IMR-90 (cell line): Measurements from ENCODE around the gene RYR1. TPM values are rescaled to one million over a fixed set of nuclear protein-coding genes. Genes with fewer than 3 reads are reported as not detected.

ENCODE experiments used
- ATAC-seq: fragments of 200-7000 bp; cut with Tn5 transposase; 2 replicates; pipeline ENCODE4 v1.9.1; 2020; ENCODE audit warnings: low read depth, mild to moderate bottlenecking, moderate library complexity
- BruUV-seq: library from RNA; stranded (reverse); fragments of 400-500 nt; replicated peaks from 2 replicates; lab custom pipeline; 2021; lab: Mats Ljungman, UMichigan
- CTCF ChIA-PET: fragments of 300-600 bp; formaldehyde crosslinking; extraction: SDS; loops from one replicate; lab custom pipeline; 2021; ENCODE audit warnings: antibody characterized with exemption; lab: Yijun Ruan, JAX
- POLR2A ChIA-PET: fragments of 300-600 bp; sonication (Branson Sonifier 250); formaldehyde crosslinking; loops from one replicate; lab custom pipeline; 2022; ENCODE audit warnings: antibody characterized with exemption; ENCODE audit not compliant: unreplicated experiment; lab: Charles Lee
- DNase-seq: peaks from one replicate; pipeline ENCODE4 v3.0.0; 2013
- H2AFZ ChIP-seq: replicated peaks from 2 replicates; pipeline ENCODE3; 2013; ENCODE audit warnings: low read length, mild to moderate bottlenecking; ENCODE audit not compliant: poor library complexity
- H2AK5ac ChIP-seq: 2 replicates; pipeline ENCODE4 v1.6.1; 2013; ENCODE audit warnings: low read depth, low read length, inconsistent platforms
- H2AK9ac ChIP-seq: replicated peaks from 2 replicates; pipeline ENCODE3; 2013; ENCODE audit warnings: mild to moderate bottlenecking, low read depth, low read length, moderate library complexity; ENCODE audit not compliant: poor library complexity
- H2BK120ac ChIP-seq: 2 replicates; pipeline ENCODE4 v1.6.1; 2013; ENCODE audit warnings: low read depth, low read length, inconsistent platforms
- H2BK15ac ChIP-seq: 3 replicates; pipeline ENCODE4 v1.6.1; 2013; ENCODE audit warnings: low read depth, low read length, inconsistent platforms
- H2BK20ac ChIP-seq: 2 replicates; pipeline ENCODE4 v1.6.1; 2013; ENCODE audit warnings: low read depth, mild to moderate bottlenecking, inconsistent platforms, low read length, moderate library complexity
- H2BK5ac ChIP-seq: 2 replicates; pipeline ENCODE4 v1.6.1; 2013; ENCODE audit warnings: mild to moderate bottlenecking, low read depth, low read length, inconsistent platforms; ENCODE audit not compliant: poor library complexity, severe bottlenecking
- H3K14ac ChIP-seq: replicated peaks from 2 replicates; pipeline ENCODE4 v1.6.1; 2013; ENCODE audit warnings: low read depth, low read length, inconsistent platforms
- H3K18ac ChIP-seq: 2 replicates; pipeline ENCODE4 v1.6.1; 2013; ENCODE audit warnings: low read depth, low read length, control low read depth
- H3K23ac ChIP-seq: 2 replicates; pipeline ENCODE4 v1.6.1; 2013; ENCODE audit warnings: low read depth, low read length, inconsistent platforms
- H3K27ac ChIP-seq: 2 replicates; pipeline ENCODE4 v1.5.1; 2013; ENCODE audit warnings: mild to moderate bottlenecking, control low read depth, low read length; ENCODE audit not compliant: insufficient read depth
- H3K27me3 ChIP-seq: 2 replicates; pipeline ENCODE4 v1.6.1; 2013; ENCODE audit warnings: low read length; ENCODE audit not compliant: control insufficient read depth, insufficient read depth
- H3K36me3 ChIP-seq: 2 replicates; pipeline ENCODE4 v1.6.1; 2013; ENCODE audit warnings: low read length, mixed read lengths; ENCODE audit not compliant: control insufficient read depth, insufficient read depth
- H3K4ac ChIP-seq: 2 replicates; pipeline ENCODE4 v1.6.1; 2013; ENCODE audit warnings: low read depth, low read length, inconsistent platforms
- H3K4me1 ChIP-seq: 2 replicates; pipeline ENCODE4 v1.6.1; 2013; ENCODE audit warnings: low read length, mixed read lengths; ENCODE audit not compliant: control insufficient read depth, insufficient read depth
- H3K4me2 ChIP-seq: 2 replicates; pipeline ENCODE4 v1.6.1; 2013; ENCODE audit warnings: low read depth, mild to moderate bottlenecking, control low read depth, low read length, moderate library complexity
- H3K4me3 ChIP-seq: 2 replicates; pipeline ENCODE4 v1.5.1; 2013; ENCODE audit warnings: low read depth, mild to moderate bottlenecking, control low read depth, low read length, moderate library complexity; ENCODE audit not compliant: insufficient read depth
- H3K56ac ChIP-seq: 2 replicates; pipeline ENCODE4 v1.6.1; 2013; ENCODE audit warnings: low read length, inconsistent platforms; ENCODE audit not compliant: insufficient read depth; ENCODE audit errors: extremely low read depth
- H3K79me1 ChIP-seq, 2 experiments: 2 replicates each; pipeline ENCODE4 v1.6.1; 2013; ENCODE audit warnings: low read length in 2 of 2, inconsistent platforms in 1 of 2, low read depth in 1 of 2
- H3K9ac ChIP-seq: 2 replicates; pipeline ENCODE4 v1.6.1; 2013; ENCODE audit warnings: low read depth, low read length, control low read depth
- H3K9me1 ChIP-seq: 2 replicates; pipeline ENCODE4 v1.6.1; 2013; ENCODE audit warnings: low read length, inconsistent platforms; ENCODE audit not compliant: insufficient read depth
- H3K9me3 ChIP-seq: 2 replicates; pipeline ENCODE4 v1.6.1; 2013; ENCODE audit warnings: low read length; ENCODE audit not compliant: control insufficient read depth, insufficient read depth
- H4K20me1 ChIP-seq: 2 replicates; pipeline ENCODE4 v1.6.1; 2013; ENCODE audit warnings: low read length, inconsistent platforms; ENCODE audit not compliant: insufficient read depth
- H4K5ac ChIP-seq: 2 replicates; pipeline ENCODE4 v1.6.1; 2013; ENCODE audit warnings: mild to moderate bottlenecking, low read depth, low read length, control low read depth
- H4K8ac ChIP-seq, 2 experiments: 2 replicates each; pipeline ENCODE4 v1.6.1; 2013; ENCODE audit warnings: low read depth in 2 of 2, low read length in 2 of 2, control low read depth in 1 of 2, inconsistent platforms in 1 of 2
- H4K91ac ChIP-seq: 2 replicates; pipeline ENCODE4 v1.6.1; 2013; ENCODE audit warnings: low read depth, low read length, inconsistent platforms; ENCODE audit not compliant: insufficient read depth
- CHD1 ChIP-seq: IDR thresholded peaks from 2 replicates; pipeline ENCODE4 v1.6.1; 2012; ENCODE audit warnings: low read depth, low read length, improper control_type of control experiment
- MAFK ChIP-seq: IDR thresholded peaks from 2 replicates; pipeline ENCODE4 v1.6.1; 2012; ENCODE audit warnings: low read depth, low read length, improper control_type of control experiment
- MAZ ChIP-seq: IDR thresholded peaks from 2 replicates; pipeline ENCODE4 v1.6.1; 2012; ENCODE audit warnings: low read depth, mild to moderate bottlenecking, low read length, improper control_type of control experiment, moderate library complexity, borderline replicate concordance
- MXI1 ChIP-seq: IDR thresholded peaks from 2 replicates; pipeline ENCODE4 v1.6.1; 2012; ENCODE audit warnings: low read depth, mild to moderate bottlenecking, low read length, moderate library complexity, borderline replicate concordance
- RAD21 ChIP-seq: IDR thresholded peaks from 2 replicates; pipeline ENCODE4 v1.6.1; 2012; ENCODE audit warnings: low read length, improper control_type of control experiment
- WGBS, 2 experiments: methylation state at CpG; one replicate each; pipeline versions ENCODE4 v1.1.5 to v1.1.7; 2013; ENCODE audit warnings: missing lambda C conversion rate in 2 of 2; ENCODE audit not compliant: insufficient read length in 1 of 2; ENCODE audit errors: extremely low coverage in 2 of 2; 5-methylcytosine and 5-hydroxymethylcytosine counted together
- dilution Hi-C: fragments of 300-500 bp; cut with HindIII; formaldehyde crosslinking; loops from one replicate; pipeline ENCODE4 v1.14.3; 2018; ENCODE audit warnings: low sequenced_read_pairs; ENCODE audit not compliant: unreplicated experiment
- in situ Hi-C: fragments of 300-500 bp; cut with MboI; formaldehyde crosslinking; loops from 3 replicates; pipeline ENCODE4 v1.14.3; 2019; ENCODE audit warnings: low sequenced_read_pairs, inconsistent platforms, mixed read lengths
- intact Hi-C: fragments of 100-400 bp; cut with micrococcal nuclease; formaldehyde crosslinking; loops from 2 replicates; pipeline ENCODE4 v1.10.0; 2022
- polyA plus RNA-seq, 3 experiments: library from polyadenylated mRNA; depleted of rRNA; stranded (reverse); fragments of >200 nt; gene quantifications; 2 replicates each; pipeline ENCODE4 v1.2.3, GENCODE V29; 2012; ENCODE audit warnings: low replicate concordance in 1 of 3
- total RNA-seq: library from RNA; depleted of rRNA; stranded (reverse); fragments of >200 nt; gene quantifications from 2 replicates; pipeline ENCODE4 v1.2.3, GENCODE V29; 2012
- TF ChIP-seq, protein P1 (sequence below): fragments of 150-350 bp; IDR thresholded peaks from 2 replicates; pipeline ENCODE4 v1.6.1; 2017; ENCODE audit warnings: mild to moderate bottlenecking, antibody characterized with exemption, low read length, low read depth

Gene RYR1
- total and polyA plus RNA-seq, 2 of the 4 experiments (the other 2 are of a cell fraction) = not detected

- TF ChIP-seq RAD21 = no peak
These were observed 162.8 kb downstream of the RYR1 start (continued) for GRCh38 chr19:38596057-38596981.

DNA sequence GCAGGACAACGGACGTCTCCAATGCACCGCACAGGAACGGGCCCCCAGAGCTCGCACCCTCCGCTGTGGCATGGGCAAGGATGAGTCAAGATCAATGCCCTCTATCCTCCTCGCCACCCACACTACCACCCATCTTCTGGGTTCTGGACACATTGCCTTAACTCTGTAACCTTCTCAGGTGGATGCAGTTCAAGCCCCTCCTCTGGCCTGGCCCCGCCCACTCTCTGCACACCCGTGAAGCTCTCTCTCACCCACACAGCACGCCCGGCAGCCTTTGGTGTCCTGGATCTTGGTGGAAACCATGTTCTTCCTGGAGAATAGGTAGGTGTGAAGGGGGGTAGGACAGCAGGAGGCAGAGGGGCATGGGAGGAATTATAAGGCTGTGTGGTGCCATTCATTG, 163.6 kb downstream of the RYR1 start:
- in situ Hi-C loops (no loop called here), intact Hi-C loops (no loop called here), dilution Hi-C loops (no loop called here)
- ChIA-PET CTCF (no interaction called here), POLR2A (no interaction called here)
- Histone ChIP-seq H3K14ac (no peak overlapping the region), H3K4me2 (no peak overlapping the region), H4K20me1 (no peaks in the 10 kb centered on the region), H3K9me1 (no peaks in the 10 kb centered on the region), H4K91ac (no peak overlapping the region), H3K4me1 (no peaks in the 10 kb centered on the region), H2BK15ac (no peak overlapping the region), H4K5ac (no peak overlapping the region), H2AK9ac (no peak overlapping the region), H3K27me3 (peaks cover 2% of the 10 kb centered on the region), H2BK20ac (no peak overlapping the region), H3K36me3 (no peaks in the 10 kb centered on the region), H3K56ac (no peak overlapping the region), H3K9me3 (no peaks in the 10 kb centered on the region), H3K9ac (no peak overlapping the region), H3K4me3 (no peak overlapping the region), H3K79me1 (no peaks in the 10 kb centered on the region), H3K27ac (no peak overlapping the region), H2BK120ac (no peak overlapping the region), H3K18ac (no peak overlapping the region), H3K23ac (no peak overlapping the region), H2BK5ac (no peak overlapping the region), H2AFZ (no peak overlapping the region), H4K8ac (no peak overlapping the region), H2AK5ac (no peak overlapping the region), H3K4ac (no peak overlapping the region)
- no peak for ATAC-seq
- no peak for DNase-seq
- BruUV-seq = no TSS peak
- no CpG with 5 or more reads among the region's 11 CpGs for WGBS, 2 experiments
- TF ChIP-seq RAD21 (no peak), CHD1 (no peak), MXI1 (no peak), MAZ (no peak), MAFK (no peak)
- TF ChIP-seq, protein P1, sequence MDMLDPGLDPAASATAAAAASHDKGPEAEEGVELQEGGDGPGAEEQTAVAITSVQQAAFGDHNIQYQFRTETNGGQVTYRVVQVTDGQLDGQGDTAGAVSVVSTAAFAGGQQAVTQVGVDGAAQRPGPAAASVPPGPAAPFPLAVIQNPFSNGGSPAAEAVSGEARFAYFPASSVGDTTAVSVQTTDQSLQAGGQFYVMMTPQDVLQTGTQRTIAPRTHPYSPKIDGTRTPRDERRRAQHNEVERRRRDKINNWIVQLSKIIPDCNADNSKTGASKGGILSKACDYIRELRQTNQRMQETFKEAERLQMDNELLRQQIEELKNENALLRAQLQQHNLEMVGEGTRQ = no peak
